BJ (cell line): ENCODE data around the gene PSMA4. TPM values are rescaled to one million over a fixed set of nuclear protein-coding genes. Genes with fewer than 3 reads are reported as not detected.

Experiments
- CTCF ChIA-PET: fragments of 350-600 bp; formaldehyde crosslinking; extraction: SDS; loops from one replicate; lab custom pipeline; 2021; ENCODE audit warnings: antibody characterized with exemption, inconsistent platforms; lab: Yijun Ruan, JAX
- POLR2A ChIA-PET: fragments of 300-600 bp; sonication (Branson Sonifier 250); formaldehyde crosslinking; extraction: SDS; loops from one replicate; lab custom pipeline; 2021; ENCODE audit warnings: antibody characterized with exemption; lab: Charles Lee
- DNase-seq: peaks from one replicate; pipeline ENCODE4 v3.0.0-alpha.2; 2011; ENCODE audit warnings: low read depth
- H3K27me3 ChIP-seq: 2 replicates; pipeline ENCODE4 v1.6.0; 2011; ENCODE audit warnings: low read length; ENCODE audit not compliant: control insufficient read depth, insufficient read depth
- H3K36me3 ChIP-seq: 2 replicates; pipeline ENCODE4 v1.5.1; 2011; ENCODE audit warnings: low read length; ENCODE audit not compliant: control insufficient read depth, insufficient read depth
- H3K4me3 ChIP-seq: 2 replicates; pipeline ENCODE4 v1.5.1; 2011; ENCODE audit warnings: low read depth, mild to moderate bottlenecking, control low read depth, low read length
- polyA minus RNA-seq: library from RNA; depleted of rRNA, polyadenylated mRNA; stranded (reverse); fragments of >200 nt; gene quantifications from 2 replicates; pipeline ENCODE4 v1.2.3, GENCODE V29; 2011; rRNA and poly(A)+ RNA removed
- polyA plus RNA-seq: library from polyadenylated mRNA; depleted of rRNA; stranded (reverse); fragments of >200 nt; gene quantifications from 2 replicates; pipeline ENCODE4 v1.2.3, GENCODE V29; 2011; rRNA removed
- TF ChIP-seq, protein P1 (sequence below): IDR thresholded peaks from 2 replicates; pipeline ENCODE4 v1.5.1; 2011; ENCODE audit warnings: low read depth, mild to moderate bottlenecking, control low read depth, inconsistent platforms, low read length, moderate library complexity; ENCODE audit not compliant: insufficient read depth

The PSMA4 gene
- polyA plus RNA-seq: 115 and 252 TPM in 2 replicates
- 28.3 and 28.9 TPM in 2 replicates for polyA minus RNA-seq

DNA sequence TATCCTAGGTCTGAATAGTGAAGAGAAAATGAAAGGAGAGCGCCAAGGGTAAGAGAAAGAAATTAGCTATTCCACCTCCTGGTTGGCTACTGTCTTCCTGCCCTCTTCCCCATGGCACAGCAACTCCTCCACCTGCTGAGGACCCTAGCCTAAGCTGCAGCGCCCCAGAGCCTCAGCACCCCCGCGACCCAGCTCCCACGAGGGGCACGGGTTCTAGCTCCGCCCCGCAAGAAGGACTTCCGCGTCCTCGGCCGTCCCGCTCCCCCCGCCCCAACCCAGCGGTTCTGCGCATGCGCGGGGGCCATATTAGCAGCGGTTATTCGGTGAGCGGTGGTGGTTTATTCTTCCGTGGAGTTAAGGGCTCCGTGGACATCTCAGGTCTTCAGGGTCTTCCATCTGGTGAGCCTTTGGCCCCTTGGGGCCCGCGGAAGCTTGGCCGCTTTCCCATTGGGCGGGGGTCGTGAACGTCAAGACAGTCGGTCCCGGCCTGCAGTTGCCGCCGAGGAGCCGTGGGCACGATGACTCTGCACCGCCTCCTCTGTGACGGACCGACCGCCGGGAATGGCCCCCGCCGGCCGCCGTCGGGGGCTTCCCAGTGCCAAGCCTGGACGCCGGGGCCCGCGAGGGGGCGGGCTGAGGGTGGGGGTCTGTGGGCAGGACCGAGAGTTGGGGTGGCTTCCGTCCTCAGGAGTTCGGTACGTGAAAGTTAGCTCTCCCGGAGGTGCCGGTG lies at the start of gene PSMA4:
Gene PSMA4 (plus strand): TSS at position 304 of the 730 bp plus-strand sequence. CDS start 1,484 bp downstream, outside the sequence.
- CTCF ChIA-PET: interaction anchor here (0.6 to 1.1 kb wide), 2 partner anchors 9 to 128 kb away, joined by 3 read pairs; no protein-coding TSS in a partner anchor
- POLR2A ChIA-PET: interaction anchor here (0.6 kb wide), 2 partner anchors 9 to 25 kb away, joined by 3 to 5 read pairs; no protein-coding TSS in a partner anchor
- Histone ChIP-seq H3K36me3 (peaks cover 3% of the 10 kb centered on the region), H3K4me3 (peak within 1 kb of the TSS; percentile 63), H3K27me3 (no peaks in the 10 kb centered on the region)
- peak; percentile 34 for DNase-seq
- TF ChIP-seq, protein P1, sequence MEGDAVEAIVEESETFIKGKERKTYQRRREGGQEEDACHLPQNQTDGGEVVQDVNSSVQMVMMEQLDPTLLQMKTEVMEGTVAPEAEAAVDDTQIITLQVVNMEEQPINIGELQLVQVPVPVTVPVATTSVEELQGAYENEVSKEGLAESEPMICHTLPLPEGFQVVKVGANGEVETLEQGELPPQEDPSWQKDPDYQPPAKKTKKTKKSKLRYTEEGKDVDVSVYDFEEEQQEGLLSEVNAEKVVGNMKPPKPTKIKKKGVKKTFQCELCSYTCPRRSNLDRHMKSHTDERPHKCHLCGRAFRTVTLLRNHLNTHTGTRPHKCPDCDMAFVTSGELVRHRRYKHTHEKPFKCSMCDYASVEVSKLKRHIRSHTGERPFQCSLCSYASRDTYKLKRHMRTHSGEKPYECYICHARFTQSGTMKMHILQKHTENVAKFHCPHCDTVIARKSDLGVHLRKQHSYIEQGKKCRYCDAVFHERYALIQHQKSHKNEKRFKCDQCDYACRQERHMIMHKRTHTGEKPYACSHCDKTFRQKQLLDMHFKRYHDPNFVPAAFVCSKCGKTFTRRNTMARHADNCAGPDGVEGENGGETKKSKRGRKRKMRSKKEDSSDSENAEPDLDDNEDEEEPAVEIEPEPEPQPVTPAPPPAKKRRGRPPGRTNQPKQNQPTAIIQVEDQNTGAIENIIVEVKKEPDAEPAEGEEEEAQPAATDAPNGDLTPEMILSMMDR: 0 out of 2 replicates have a peak, but pooled peaks have one; percentile 33

DNA sequence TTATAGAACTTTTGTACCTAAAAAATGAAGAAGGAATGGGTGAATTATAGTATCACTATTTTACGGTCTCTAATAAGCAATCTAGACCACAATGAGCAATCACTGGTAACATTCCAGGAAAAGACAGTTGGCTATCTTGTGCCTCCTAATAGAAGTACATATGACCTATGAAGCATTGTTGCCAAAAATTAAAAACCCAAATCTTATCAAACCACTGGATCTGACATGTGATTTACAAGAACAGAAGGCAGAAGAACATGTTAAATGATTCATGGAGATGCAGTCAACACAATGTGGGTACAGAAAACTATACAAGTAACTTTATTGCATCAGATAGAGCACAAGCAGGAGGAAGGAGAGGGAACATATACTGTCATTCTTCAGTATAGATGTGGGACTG lies 47.4 kb upstream of the PSMA4 start:
- CTCF ChIA-PET: no interaction called here
- POLR2A ChIA-PET: no interaction called here
- H3K36me3 ChIP-seq: peaks cover 7% of the 10 kb centered on the region
- H3K27me3 ChIP-seq: no peaks in the 10 kb centered on the region
- DNase-seq: peak; percentile 12
- TF ChIP-seq, protein P1: no peak
- no peak overlapping the region for H3K4me3 ChIP-seq

DNA sequence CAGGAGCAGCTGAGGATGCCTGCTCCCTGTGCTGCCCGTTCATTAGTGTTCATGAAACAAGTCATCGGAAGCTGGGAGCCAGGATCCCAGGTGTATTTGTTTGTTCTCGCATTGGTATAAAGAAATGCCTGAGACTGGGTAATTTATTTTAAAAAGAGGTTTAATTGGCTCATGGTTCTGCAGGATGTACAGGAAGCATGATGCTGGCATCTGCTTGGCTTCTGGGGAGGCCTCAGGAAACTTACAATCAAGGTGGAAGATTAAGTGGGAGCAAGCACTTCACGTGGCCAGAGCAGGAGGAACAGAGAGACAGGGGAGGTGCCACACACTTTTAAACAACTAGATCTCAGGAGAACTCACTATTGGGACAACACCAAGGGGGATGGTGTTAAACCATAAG lies 38.4 kb upstream of the PSMA4 start:
- Histone ChIP-seq H3K36me3 (peaks cover 2% of the 10 kb centered on the region; the same call in 1 of the 2 replicates), H3K27me3 (no peaks in the 10 kb centered on the region), H3K4me3 (no peak overlapping the region)
- CTCF ChIA-PET: no interaction called here
- DNase-seq: no peak
- TF ChIP-seq, protein P1: no peak
- POLR2A ChIA-PET: no interaction called here

- Histone ChIP-seq H3K36me3 (no peaks in the 10 kb centered on the region), H3K4me3 (no peak overlapping the region), H3K27me3 (no peaks in the 10 kb centered on the region)
- ChIA-PET POLR2A (interaction anchor here (0.7 kb wide), 1 partner anchor 177 kb away, joined by 3 read pairs; no protein-coding TSS in a partner anchor), CTCF (no interaction called here)
- TF ChIP-seq, protein P1: no peak
- no peak for DNase-seq
These were observed 37.6 kb upstream of the PSMA4 start for GRCh38 chr15:78502641-78503040.
